ENCODE measurements around the gene STK24. TPM values are rescaled to one million over a fixed set of nuclear protein-coding genes. Genes with fewer than 3 reads are reported as not detected.

The STK24 gene
- polyA plus RNA-seq, 1 of the 3 experiments (the other 2 are of a cell fraction) = 30.5 TPM

DNA sequence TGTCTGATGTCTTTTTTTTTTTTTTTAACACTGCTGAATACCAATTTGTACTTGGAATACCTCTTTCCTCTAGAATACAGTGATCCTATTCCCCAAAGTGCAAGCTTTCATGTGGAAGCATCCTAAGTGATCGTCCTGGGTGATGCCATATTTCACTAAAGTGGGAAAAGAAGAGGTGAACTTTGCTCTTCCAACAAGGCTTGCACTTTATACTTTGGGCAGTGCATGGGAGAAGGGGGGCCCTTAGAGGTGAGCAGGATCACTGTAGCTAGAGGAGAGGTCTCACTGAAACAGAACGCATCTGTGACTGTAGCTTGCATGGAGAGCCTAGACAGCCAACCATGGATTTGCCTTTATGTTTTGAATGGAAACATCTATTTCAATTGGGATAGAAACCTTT is 173.8 kb downstream of the STK24 start:
- ChIA-PET POLR2A (no interaction called here), CTCF (interaction anchor here (0.8 to 1.2 kb wide), 5 partner anchors 19 to 270 kb away, joined by 3 to 5 read pairs (median 3); no protein-coding TSS in a partner anchor)
- Histone ChIP-seq H3K9me2 (no peaks in the 10 kb centered on the region), H3K79me2 (ENCODE audit: insufficient read depth) (no peaks in the 10 kb centered on the region), H3K27me3 (ENCODE audit: insufficient read depth) (no peaks in the 10 kb centered on the region), H3K27ac (ENCODE audit: low read depth in 2 of 2, low read length in 1 of 2) (no peak overlapping the region), H2AFZ (ENCODE audit: low read depth) (no peak overlapping the region), H4K20me1 (ENCODE audit: insufficient read depth) (no peaks in the 10 kb centered on the region), H3K4me2 (no peak overlapping the region), H3K36me3 (replicated peaks in 1 of 2; ENCODE audit: control insufficient read depth in 1 of 2, insufficient read depth in 2 of 2, low read length in 1 of 2) (peaks cover 5 to 8% of the 10 kb centered on the region in 2 experiments), H3F3A (replicated peaks; ENCODE audit: insufficient read depth) (peaks cover 4% of the 10 kb centered on the region), H3K4me1 (ENCODE audit: control insufficient read depth in 1 of 2, insufficient read depth in 2 of 2, low read depth in 1 of 2, low read length in 1 of 2) (peaks cover 6 to 13% of the 10 kb centered on the region in 2 experiments; a peak in 3 of 4 replicates), H3K9ac (no peak overlapping the region), H3K9me3 (no peaks in the 10 kb centered on the region), H3K4me3 (ENCODE audit: low read depth in 2 of 2, low read length in 1 of 2) (no peak overlapping the region)
- TF ChIP-seq JUND (IDR thresholded peaks at IDR 0.05) = no peak
- no peak for TF ChIP-seq MEF2A (IDR thresholded peaks at IDR 0.05; ENCODE audit: borderline replicate concordance, low read depth)
- TF ChIP-seq MXI1 (IDR thresholded peaks at IDR 0.05; ENCODE audit: low read depth, low read length) = no peak
- no peak for TF ChIP-seq GATA2 (CRISPR knock-in tag; IDR thresholded peaks at IDR 0.05)
- 93% methylated on average over 2 of the region's 2 CpGs for WGBS (ENCODE audit: low lambda C conversion rate)
- no peak for DNase-seq

DNA sequence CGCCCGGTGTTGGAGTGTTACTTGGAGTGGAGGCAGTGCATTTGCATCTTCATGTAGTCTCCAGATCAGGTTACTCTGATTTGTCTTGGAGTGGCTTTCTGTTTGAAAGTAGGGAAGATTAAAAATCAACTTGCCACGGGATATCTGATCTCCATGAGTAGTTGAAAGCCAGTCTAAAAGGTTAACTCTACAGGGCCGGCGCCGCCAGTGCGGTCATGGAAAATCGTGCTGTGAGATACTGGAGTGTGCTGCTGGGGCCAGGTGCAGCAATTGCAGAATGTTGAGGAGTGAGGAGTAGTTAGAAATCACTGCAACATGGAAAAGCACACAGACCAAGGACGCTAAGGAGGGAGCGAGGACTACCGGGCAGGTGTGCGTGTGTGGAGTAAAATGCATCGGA is 175.0 kb downstream of the STK24 start:
- H4K20me1 ChIP-seq (ENCODE audit: insufficient read depth) = no peaks in the 10 kb centered on the region
- H3K27ac ChIP-seq (ENCODE audit: low read depth in 2 of 2, low read length in 1 of 2) = no peak overlapping the region
- 94% methylated on average over 13 of the region's 13 CpGs for WGBS (ENCODE audit: low lambda C conversion rate)
- TF ChIP-seq TEAD4 (IDR thresholded peaks at IDR 0.05; ENCODE audit: borderline replicate concordance, insufficient read depth) (no peak), TAF1 (IDR thresholded peaks at IDR 0.05; ENCODE audit: borderline replicate concordance, low read depth, low read length) (no peak), NRF1 (IDR thresholded peaks at IDR 0.05; ENCODE audit: low read depth, low read length) (no peak)
- TF ChIP-seq, protein P1, sequence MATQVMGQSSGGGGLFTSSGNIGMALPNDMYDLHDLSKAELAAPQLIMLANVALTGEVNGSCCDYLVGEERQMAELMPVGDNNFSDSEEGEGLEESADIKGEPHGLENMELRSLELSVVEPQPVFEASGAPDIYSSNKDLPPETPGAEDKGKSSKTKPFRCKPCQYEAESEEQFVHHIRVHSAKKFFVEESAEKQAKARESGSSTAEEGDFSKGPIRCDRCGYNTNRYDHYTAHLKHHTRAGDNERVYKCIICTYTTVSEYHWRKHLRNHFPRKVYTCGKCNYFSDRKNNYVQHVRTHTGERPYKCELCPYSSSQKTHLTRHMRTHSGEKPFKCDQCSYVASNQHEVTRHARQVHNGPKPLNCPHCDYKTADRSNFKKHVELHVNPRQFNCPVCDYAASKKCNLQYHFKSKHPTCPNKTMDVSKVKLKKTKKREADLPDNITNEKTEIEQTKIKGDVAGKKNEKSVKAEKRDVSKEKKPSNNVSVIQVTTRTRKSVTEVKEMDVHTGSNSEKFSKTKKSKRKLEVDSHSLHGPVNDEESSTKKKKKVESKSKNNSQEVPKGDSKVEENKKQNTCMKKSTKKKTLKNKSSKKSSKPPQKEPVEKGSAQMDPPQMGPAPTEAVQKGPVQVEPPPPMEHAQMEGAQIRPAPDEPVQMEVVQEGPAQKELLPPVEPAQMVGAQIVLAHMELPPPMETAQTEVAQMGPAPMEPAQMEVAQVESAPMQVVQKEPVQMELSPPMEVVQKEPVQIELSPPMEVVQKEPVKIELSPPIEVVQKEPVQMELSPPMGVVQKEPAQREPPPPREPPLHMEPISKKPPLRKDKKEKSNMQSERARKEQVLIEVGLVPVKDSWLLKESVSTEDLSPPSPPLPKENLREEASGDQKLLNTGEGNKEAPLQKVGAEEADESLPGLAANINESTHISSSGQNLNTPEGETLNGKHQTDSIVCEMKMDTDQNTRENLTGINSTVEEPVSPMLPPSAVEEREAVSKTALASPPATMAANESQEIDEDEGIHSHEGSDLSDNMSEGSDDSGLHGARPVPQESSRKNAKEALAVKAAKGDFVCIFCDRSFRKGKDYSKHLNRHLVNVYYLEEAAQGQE (IDR thresholded peaks at IDR 0.05; ENCODE audit: low read depth, low read length) = no peak
- ChIA-PET POLR2A (no interaction called here), CTCF (interaction anchor here (0.7 to 1.8 kb wide), 2 partner anchors 18 to 546 kb away, joined by 3 to 4 read pairs; no protein-coding TSS in a partner anchor)
- DNase-seq = no peak
- H3K9me3 ChIP-seq = no peaks in the 10 kb centered on the region
- peaks cover 4% of the 10 kb centered on the region for H3F3A ChIP-seq (replicated peaks; ENCODE audit: insufficient read depth)
- H3K9ac ChIP-seq = no peak overlapping the region
- H3K79me2 ChIP-seq (ENCODE audit: insufficient read depth) = no peaks in the 10 kb centered on the region
- H2AFZ ChIP-seq (ENCODE audit: low read depth) = no peak overlapping the region
- H3K27me3 ChIP-seq (ENCODE audit: insufficient read depth) = no peaks in the 10 kb centered on the region
- peaks cover 8 to 13% of the 10 kb centered on the region in 2 experiments; a peak in 3 of 4 replicates for H3K4me1 ChIP-seq (ENCODE audit: control insufficient read depth in 1 of 2, insufficient read depth in 2 of 2, low read depth in 1 of 2, low read length in 1 of 2)
- H3K9me2 ChIP-seq = no peaks in the 10 kb centered on the region
- H3K4me3 ChIP-seq (ENCODE audit: low read depth in 2 of 2, low read length in 1 of 2) = no peak overlapping the region
- peaks cover 6 to 8% of the 10 kb centered on the region in 2 experiments for H3K36me3 ChIP-seq (replicated peaks in 1 of 2; ENCODE audit: control insufficient read depth in 1 of 2, insufficient read depth in 2 of 2, low read length in 1 of 2)
- no peak overlapping the region for H3K4me2 ChIP-seq
